ENCODE results near the gene CRISP1. TPM values are rescaled to one million over a fixed set of nuclear protein-coding genes. Genes with fewer than 3 reads are reported as not detected.

Gene CRISP1
- total and polyA plus RNA-seq, 2 of the 4 experiments (the other 2 are of a cell fraction) = not detected

DNA sequence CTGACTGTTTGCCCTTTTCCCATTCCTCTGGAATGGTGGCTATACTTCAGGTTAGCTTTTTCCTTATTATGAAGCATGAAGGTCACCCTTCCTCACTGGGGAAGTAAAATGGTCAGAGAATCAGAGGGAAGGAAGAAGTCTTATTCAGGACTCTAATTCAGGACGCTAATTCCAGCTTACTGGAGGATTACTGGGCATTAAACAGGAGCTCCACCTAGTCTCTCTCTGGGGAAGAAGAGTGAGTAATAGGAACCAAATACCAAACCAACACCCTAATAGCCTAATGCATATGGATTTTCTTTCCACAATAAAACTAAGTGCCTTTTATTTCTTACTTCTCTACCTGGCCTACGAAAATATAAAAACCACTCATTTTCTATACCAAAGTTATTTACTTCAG, 10.1 kb downstream of the CRISP1 start:
- Histone ChIP-seq H2BK15ac (ENCODE audit: low read depth, low read length) (no peak overlapping the region), H3K56ac (ENCODE audit: extremely low read depth, insufficient read depth, low read length) (no peak overlapping the region), H2AK5ac (ENCODE audit: low read depth, low read length) (no peak overlapping the region), H3K27ac (ENCODE audit: insufficient read depth, low read length) (no peak overlapping the region), H3K23ac (ENCODE audit: low read depth, low read length) (no peak overlapping the region), H2AK9ac (replicated peaks; ENCODE audit: low read depth, low read length, poor library complexity) (no peak overlapping the region), H4K5ac (ENCODE audit: low read depth, low read length) (no peak overlapping the region), H2AFZ (replicated peaks; ENCODE audit: low read length, poor library complexity) (no peak overlapping the region), H3K27me3 (ENCODE audit: control insufficient read depth, insufficient read depth, low read length) (no peaks in the 10 kb centered on the region), H4K8ac (ENCODE audit: low read depth in 2 of 2, low read length in 2 of 2) (no peak overlapping the region), H4K20me1 (ENCODE audit: insufficient read depth, low read length) (no peaks in the 10 kb centered on the region), H3K14ac (replicated peaks; ENCODE audit: low read depth, low read length) (no peak overlapping the region), H3K4ac (ENCODE audit: low read depth, low read length) (no peak overlapping the region), H3K9me3 (ENCODE audit: control insufficient read depth, insufficient read depth, low read length) (no peaks in the 10 kb centered on the region), H3K4me3 (ENCODE audit: insufficient read depth, low read depth, low read length) (no peak overlapping the region), H3K36me3 (ENCODE audit: control insufficient read depth, insufficient read depth, low read length) (no peaks in the 10 kb centered on the region), H2BK120ac (ENCODE audit: low read depth, low read length) (no peak overlapping the region), H2BK5ac (ENCODE audit: low read depth, low read length, poor library complexity, severe bottlenecking) (no peak overlapping the region), H2BK20ac (ENCODE audit: low read depth, low read length) (no peak overlapping the region), H3K9me1 (ENCODE audit: insufficient read depth, low read length) (no peaks in the 10 kb centered on the region), H4K91ac (ENCODE audit: insufficient read depth, low read depth, low read length) (no peak overlapping the region), H3K9ac (ENCODE audit: low read depth, low read length) (no peak overlapping the region), H3K18ac (ENCODE audit: low read depth, low read length) (no peak overlapping the region), H3K79me1 (ENCODE audit: low read depth in 1 of 2, low read length in 2 of 2) (no peaks in the 10 kb centered on the region), H3K4me1 (ENCODE audit: control insufficient read depth, insufficient read depth, low read length) (no peaks in the 10 kb centered on the region), H3K4me2 (ENCODE audit: low read depth, low read length) (no peak overlapping the region)
- intact Hi-C loops (cut with micrococcal nuclease) = no loop called here
- CTCF ChIA-PET = no interaction called here
- 100% methylated on average over 1 of the region's 2 CpGs; no CpG with 5 or more reads in 1 of the 2 experiments for WGBS, 2 experiments (ENCODE audit: extremely low coverage in 2 of 2, insufficient read length in 1 of 2)
- dilution Hi-C loops (cut with HindIII; ENCODE audit: low sequenced_read_pairs, unreplicated experiment) = no loop called here
- ATAC-seq (ENCODE audit: low read depth) = no peak
- TF ChIP-seq, protein P1, sequence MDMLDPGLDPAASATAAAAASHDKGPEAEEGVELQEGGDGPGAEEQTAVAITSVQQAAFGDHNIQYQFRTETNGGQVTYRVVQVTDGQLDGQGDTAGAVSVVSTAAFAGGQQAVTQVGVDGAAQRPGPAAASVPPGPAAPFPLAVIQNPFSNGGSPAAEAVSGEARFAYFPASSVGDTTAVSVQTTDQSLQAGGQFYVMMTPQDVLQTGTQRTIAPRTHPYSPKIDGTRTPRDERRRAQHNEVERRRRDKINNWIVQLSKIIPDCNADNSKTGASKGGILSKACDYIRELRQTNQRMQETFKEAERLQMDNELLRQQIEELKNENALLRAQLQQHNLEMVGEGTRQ (IDR thresholded peaks at IDR 0.05; ENCODE audit: low read depth, low read length) = no peak
- TF ChIP-seq FOS (IDR thresholded peaks at IDR 0.05; ENCODE audit: low read depth, low read length) (no peak), CHD1 (IDR thresholded peaks at IDR 0.05; ENCODE audit: low read depth, low read length) (no peak), POLR2A (IDR thresholded peaks at IDR 0.05; ENCODE audit: low read depth, low read length) (no peak), BHLHE40 (IDR thresholded peaks at IDR 0.05; ENCODE audit: low read depth, low read length) (no peak), MXI1 (IDR thresholded peaks at IDR 0.05; ENCODE audit: borderline replicate concordance, low read depth, low read length) (no peak), ELK1 (IDR thresholded peaks at IDR 0.05; ENCODE audit: borderline replicate concordance, low read depth, low read length) (no peak)
- in situ Hi-C loops (cut with MboI; ENCODE audit: low sequenced_read_pairs) = no loop called here
- BruUV-seq (replicated peaks) = no TSS peak
- no peak for DNase-seq
- POLR2A ChIA-PET (ENCODE audit: unreplicated experiment) = no interaction called here

Measured in IMR-90 (cell line).